C4-2B (cell line): ENCODE data around the gene MDH1B.

Source experiments
- ZFX ChIP-seq: fragments of 450-650 bp; IDR thresholded peaks from 2 replicates; pipeline ENCODE4 v1.6.1; 2017
- TF ChIP-seq, protein P1 (sequence below): fragments of 450-650 bp; conservative IDR thresholded peaks from 2 replicates; pipeline ENCODE4 v1.5.1; 2017; ENCODE audit warnings: mild to moderate bottlenecking

DNA sequence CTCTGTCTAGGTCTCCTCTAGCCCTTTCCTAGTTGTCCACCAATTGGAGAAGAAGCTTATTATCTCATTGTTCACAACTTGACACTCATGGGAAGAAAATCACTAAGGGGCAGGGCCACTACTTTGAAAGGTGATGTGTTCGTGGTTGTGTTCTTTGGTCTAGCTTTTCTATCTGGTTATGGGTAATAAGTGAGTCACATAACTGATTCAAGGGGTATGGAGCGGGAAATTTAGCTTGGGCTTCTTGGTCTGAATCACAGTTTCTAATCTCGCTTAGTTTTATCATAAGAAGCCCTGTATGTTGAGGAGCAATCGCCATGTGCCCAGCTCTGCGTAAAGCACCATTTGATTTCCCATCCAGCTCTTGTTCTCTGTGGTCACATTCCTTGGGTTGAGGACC is 28.2 kb downstream of the MDH1B start:
- TF ChIP-seq, protein P1, sequence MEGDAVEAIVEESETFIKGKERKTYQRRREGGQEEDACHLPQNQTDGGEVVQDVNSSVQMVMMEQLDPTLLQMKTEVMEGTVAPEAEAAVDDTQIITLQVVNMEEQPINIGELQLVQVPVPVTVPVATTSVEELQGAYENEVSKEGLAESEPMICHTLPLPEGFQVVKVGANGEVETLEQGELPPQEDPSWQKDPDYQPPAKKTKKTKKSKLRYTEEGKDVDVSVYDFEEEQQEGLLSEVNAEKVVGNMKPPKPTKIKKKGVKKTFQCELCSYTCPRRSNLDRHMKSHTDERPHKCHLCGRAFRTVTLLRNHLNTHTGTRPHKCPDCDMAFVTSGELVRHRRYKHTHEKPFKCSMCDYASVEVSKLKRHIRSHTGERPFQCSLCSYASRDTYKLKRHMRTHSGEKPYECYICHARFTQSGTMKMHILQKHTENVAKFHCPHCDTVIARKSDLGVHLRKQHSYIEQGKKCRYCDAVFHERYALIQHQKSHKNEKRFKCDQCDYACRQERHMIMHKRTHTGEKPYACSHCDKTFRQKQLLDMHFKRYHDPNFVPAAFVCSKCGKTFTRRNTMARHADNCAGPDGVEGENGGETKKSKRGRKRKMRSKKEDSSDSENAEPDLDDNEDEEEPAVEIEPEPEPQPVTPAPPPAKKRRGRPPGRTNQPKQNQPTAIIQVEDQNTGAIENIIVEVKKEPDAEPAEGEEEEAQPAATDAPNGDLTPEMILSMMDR = no peak
- TF ChIP-seq ZFX = no peak
